ENCODE results near the gene RRAD. TPM values are rescaled to one million over a fixed set of nuclear protein-coding genes. Genes with fewer than 3 reads are reported as not detected.

RRAD gene
- total RNA-seq, 2 experiments from 2014 or later: 0.20 to 0.23 TPM

DNA sequence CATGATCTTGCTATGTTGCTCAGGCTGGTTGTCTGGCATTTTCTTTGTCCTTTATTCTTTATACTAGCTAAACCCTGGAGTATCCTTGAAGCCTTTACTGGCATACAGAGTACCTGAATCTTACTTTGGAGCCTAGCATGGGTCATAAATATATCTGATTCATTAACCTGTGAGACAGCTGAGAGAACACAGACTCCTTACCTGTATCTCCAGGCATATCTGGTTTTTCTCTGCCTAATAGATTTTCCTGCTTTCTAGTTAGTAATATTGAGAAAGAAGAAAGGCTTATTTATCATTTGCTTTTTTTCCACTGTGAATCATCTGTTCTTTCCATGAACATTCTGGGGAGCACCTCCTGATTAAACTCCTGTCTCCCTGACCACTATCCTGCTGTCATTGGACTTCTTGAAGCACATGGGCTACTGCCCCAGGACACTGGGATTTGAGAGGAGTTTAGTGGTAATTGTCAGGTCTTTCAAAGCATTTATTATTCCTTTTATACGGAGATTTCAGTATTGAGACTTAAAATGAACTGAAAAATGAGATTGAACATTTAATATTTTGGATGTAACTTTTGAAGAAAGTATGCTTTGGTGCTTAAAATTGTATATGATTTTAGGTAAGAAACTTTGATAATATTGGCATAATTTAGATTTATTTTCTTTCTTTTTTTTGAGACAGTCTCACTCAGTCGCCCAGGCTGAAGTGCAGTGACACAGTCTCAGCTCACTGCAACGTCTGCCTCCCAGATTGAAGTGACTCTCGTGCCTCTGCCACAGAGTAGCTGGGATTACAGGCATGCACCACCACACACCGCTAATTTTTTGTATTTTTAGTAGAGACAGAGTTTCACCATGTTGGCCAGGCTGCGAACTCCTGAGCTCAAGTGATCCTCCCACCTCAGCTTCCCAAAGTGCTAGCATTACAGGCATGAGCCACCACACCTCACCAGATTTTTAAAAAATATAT lies 36.4 kb downstream of the RRAD start:
- Mint-ChIP-seq H3K4me1 (peaks cover 40% of the 10 kb centered on the region), H3K27me3 (no peaks in the 10 kb centered on the region), H3K27ac (peak overlapping the region; percentile 50), H3K9me3 (no peaks in the 10 kb centered on the region), H3K4me3 (no peak overlapping the region), H3K36me3 (ENCODE audit: low read depth) (peaks cover 35% of the 10 kb centered on the region)
- no peak for DNase-seq
- ChIA-PET CTCF (interaction anchor here (0.6 to 7.3 kb wide), 8 partner anchors 7 to 127 kb away, joined by 3 to 49 read pairs (median 3); partner anchors contain the start of gene PDP2), POLR2A (interaction anchor here (0.8 kb wide), 1 partner anchor 68 kb away, joined by 4 read pairs; no protein-coding TSS in a partner anchor)

DNA sequence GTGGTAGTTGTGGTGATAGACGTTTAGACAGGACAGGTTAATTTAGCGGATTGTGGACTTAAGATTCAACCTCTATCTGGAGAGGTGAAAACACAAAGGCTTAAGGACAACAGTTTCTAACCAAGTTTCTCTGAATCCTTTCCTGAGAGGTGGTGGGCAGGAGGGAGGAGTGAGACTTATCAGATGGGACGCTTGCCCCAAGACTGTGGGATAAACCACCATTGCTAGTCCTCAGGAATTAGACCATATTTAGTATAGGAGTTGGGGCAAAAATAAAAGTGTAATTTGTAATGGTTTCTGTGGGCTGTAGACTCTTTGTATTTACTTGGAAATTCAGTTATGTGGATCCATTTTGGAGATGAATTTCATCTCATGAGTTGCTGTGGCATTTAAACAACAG lies 38.4 kb downstream of the RRAD start:
- POLR2A ChIA-PET: no interaction called here
- H3K27ac Mint-ChIP-seq: no peak overlapping the region
- peaks cover 32% of the 10 kb centered on the region for H3K4me1 Mint-ChIP-seq
- DNase-seq: no peak
- H3K27me3 Mint-ChIP-seq: no peaks in the 10 kb centered on the region
- no peak overlapping the region for H3K4me3 Mint-ChIP-seq
- CTCF ChIA-PET: interaction anchor here (1.8 to 3.9 kb wide), 2 partner anchors 8 to 23 kb away, joined by 6 to 12 read pairs; no protein-coding TSS in a partner anchor
- H3K9me3 Mint-ChIP-seq: no peaks in the 10 kb centered on the region
- H3K36me3 Mint-ChIP-seq (ENCODE audit: low read depth): peaks cover 32% of the 10 kb centered on the region

DNA sequence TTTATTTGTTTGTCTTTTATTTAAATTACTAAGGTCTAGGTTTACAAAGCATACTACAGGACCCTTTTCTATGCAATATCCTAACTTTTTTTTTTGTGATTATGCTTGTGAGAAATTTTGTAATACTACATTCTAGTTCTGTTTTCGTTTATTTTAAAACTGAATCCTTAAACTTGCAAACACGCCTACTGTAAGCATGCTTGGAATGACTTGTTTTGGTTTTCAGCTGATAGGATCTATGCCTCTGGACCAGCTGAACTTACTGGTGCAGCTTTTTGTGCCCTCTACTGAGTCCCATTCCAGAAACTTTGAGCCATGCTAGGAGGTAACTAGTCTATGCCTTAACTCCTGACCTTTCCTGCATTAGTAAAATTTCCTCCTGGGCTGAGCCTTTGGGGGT lies 39.0 kb downstream of the RRAD start:
- DNase-seq: no peak
- Mint-ChIP-seq H3K9me3 (no peaks in the 10 kb centered on the region), H3K27ac (no peak overlapping the region), H3K4me3 (no peak overlapping the region), H3K36me3 (ENCODE audit: low read depth) (peaks cover 30% of the 10 kb centered on the region), H3K27me3 (no peaks in the 10 kb centered on the region), H3K4me1 (peaks cover 37% of the 10 kb centered on the region)
- ChIA-PET POLR2A (no interaction called here), CTCF (interaction anchor here (0.9 to 1.8 kb wide), 2 partner anchors 9 kb away, joined by 3 to 6 read pairs; no protein-coding TSS in a partner anchor)

DNA sequence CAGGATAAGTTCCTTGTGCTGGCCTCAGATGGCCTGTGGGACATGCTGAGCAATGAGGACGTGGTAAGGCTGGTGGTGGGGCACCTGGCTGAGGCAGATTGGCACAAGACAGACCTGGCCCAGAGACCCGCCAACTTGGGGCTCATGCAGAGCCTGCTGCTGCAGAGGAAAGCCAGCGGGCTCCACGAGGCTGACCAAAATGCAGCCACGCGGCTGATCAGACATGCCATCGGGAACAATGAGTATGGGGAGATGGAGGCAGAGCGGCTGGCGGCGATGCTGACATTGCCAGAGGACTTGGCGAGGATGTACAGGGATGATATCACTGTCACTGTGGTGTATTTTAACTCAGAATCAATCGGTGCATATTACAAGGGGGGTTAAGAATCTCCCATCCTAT lies 39.8 kb downstream of the RRAD start:
- no peak overlapping the region for H3K4me3 Mint-ChIP-seq
- peaks cover 37% of the 10 kb centered on the region for H3K4me1 Mint-ChIP-seq

DNA sequence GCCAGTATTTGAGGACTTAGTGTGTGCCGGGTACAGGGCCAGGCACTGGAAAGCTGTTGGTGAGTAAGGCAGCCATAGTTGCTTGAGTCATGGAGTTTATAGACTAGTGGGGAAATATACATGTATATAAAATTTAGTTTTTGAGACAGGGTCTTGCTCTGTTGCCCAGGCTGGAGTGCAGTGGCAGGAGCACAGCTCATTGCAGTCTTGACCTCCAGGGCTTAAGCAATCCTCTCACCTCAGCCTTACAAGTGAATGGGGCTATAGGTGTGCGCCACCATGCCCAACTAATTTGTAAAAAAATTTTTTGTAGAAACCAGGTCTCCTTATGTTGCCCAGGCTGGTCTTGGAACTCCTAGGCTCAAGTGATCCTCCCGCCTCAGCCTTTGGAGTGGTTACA lies 42.6 kb downstream of the RRAD start:
- CTCF ChIA-PET: interaction anchor here (0.6 to 4.7 kb wide), 5 partner anchors 10 to 302 kb away, joined by 3 to 49 read pairs (median 3); no protein-coding TSS in a partner anchor
- POLR2A ChIA-PET: no interaction called here
- H3K4me3 Mint-ChIP-seq: no peak overlapping the region
- no peaks in the 10 kb centered on the region for H3K27me3 Mint-ChIP-seq
- no peak for DNase-seq
- no peak overlapping the region for H3K27ac Mint-ChIP-seq
- peaks cover 57% of the 10 kb centered on the region for H3K4me1 Mint-ChIP-seq
- H3K36me3 Mint-ChIP-seq (ENCODE audit: low read depth): peaks cover 26% of the 10 kb centered on the region
- no peaks in the 10 kb centered on the region for H3K9me3 Mint-ChIP-seq

More for the DNA sequence above, 39.8 kb downstream of the RRAD start:
- Mint-ChIP-seq H3K27ac (no peak overlapping the region), H3K9me3 (no peaks in the 10 kb centered on the region), H3K27me3 (no peaks in the 10 kb centered on the region), H3K36me3 (ENCODE audit: low read depth) (peaks cover 27% of the 10 kb centered on the region)
- DNase-seq: no peak
- CTCF ChIA-PET: interaction anchor here (0.9 to 1.4 kb wide), 2 partner anchors 8 to 10 kb away, joined by 3 to 4 read pairs; no protein-coding TSS in a partner anchor
- POLR2A ChIA-PET: no interaction called here

DNA sequence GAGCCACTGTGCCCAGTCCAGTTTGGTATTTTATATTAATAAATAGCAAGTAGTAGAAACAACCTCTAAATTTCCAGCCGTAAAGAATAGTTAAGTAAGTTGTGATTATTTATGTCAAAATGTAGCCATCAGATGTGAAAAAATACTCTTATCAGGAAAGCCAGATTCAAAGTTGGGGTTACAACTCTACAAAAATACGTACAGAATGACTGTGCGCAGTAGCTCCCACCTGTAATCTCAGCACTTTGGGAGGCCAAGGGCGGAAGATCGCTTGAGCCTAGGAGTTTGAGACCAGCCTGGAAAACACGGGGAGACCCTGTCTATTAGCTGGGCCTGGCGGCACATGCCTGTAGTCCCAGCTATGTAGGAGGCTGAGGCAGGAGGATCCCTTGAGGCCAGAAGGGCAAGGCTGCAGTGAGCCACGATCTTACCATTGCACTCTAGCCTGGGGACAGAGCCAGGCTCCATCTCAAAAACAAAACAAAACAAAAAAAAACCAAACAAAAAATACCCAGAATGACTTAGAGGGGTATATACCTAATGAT lies 43.3 kb downstream of the RRAD start:
- Mint-ChIP-seq H3K27me3 (no peaks in the 10 kb centered on the region), H3K4me1 (peaks cover 52% of the 10 kb centered on the region), H3K9me3 (no peaks in the 10 kb centered on the region), H3K4me3 (peak overlapping the region; percentile 100), H3K36me3 (ENCODE audit: low read depth) (peaks cover 26% of the 10 kb centered on the region), H3K27ac (no peak overlapping the region)
- ChIA-PET POLR2A (interaction anchor here (0.6 kb wide), 1 partner anchor 817 kb away, joined by 3 read pairs; no protein-coding TSS in a partner anchor), CTCF (interaction anchor here (0.8 to 4.7 kb wide), 5 partner anchors 9 to 25 kb away, joined by 3 to 49 read pairs (median 8); no protein-coding TSS in a partner anchor)
- DNase-seq: no peak

DNA sequence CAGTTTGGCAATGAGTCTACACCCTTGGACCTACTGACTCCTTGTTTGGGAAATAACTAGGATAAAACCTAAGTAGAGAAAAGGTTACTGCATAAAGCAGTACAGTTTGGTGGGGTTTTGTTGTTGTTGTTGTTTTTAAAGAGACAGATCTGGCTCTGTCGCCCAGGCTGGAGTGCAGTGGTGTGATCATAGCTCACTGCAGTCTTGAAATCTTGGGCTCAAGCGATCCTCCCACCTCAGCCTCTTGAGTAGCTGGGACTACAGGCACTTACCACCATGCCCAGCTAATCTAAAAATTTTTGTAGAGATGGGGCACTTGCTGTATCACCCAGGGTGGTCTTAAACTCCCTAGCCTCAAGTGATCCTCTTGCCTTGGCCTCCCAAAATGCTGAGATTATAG lies 43.8 kb downstream of the RRAD start:
- no peak for DNase-seq
- CTCF ChIA-PET: interaction anchor here (0.5 to 4.7 kb wide), 5 partner anchors 8 to 100 kb away, joined by 3 to 49 read pairs (median 8); no protein-coding TSS in a partner anchor
- POLR2A ChIA-PET: no interaction called here
- H3K36me3 Mint-ChIP-seq (ENCODE audit: low read depth): peaks cover 23% of the 10 kb centered on the region
- no peaks in the 10 kb centered on the region for H3K9me3 Mint-ChIP-seq
- H3K27ac Mint-ChIP-seq: peak overlapping the region; percentile 41
- H3K4me1 Mint-ChIP-seq: peaks cover 47% of the 10 kb centered on the region
- peak overlapping the region; percentile 100 for H3K4me3 Mint-ChIP-seq
- H3K27me3 Mint-ChIP-seq: no peaks in the 10 kb centered on the region

DNA sequence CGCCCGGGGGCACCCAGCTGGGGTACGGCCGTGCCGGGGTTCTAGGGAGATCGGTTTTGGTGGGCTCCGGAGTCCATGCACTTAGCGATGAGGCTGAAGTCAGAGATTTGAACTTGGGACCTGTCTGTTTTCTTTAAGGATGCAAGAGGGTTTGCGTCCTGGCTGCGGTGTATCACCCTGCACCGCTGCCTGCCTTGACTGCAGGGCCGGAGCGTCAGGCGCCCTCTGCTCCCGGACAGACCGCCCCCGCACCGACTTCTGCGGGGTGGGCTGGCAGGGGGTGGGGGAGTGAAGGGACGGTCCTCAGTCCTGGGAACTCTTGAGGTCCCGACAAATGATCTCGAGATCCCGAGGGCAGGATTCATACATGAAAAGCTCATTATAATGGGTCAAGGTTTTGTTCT lies 44.3 kb downstream of the RRAD start:
- peaks cover 49% of the 10 kb centered on the region for H3K4me1 Mint-ChIP-seq
- H3K4me3 Mint-ChIP-seq: peak overlapping the region; percentile 100
- peaks cover 2% of the 10 kb centered on the region for H3K9me3 Mint-ChIP-seq
- peak overlapping the region; percentile 25 for H3K27ac Mint-ChIP-seq
- H3K27me3 Mint-ChIP-seq: no peaks in the 10 kb centered on the region
- CTCF ChIA-PET: interaction anchor here (0.5 to 4.7 kb wide), 9 partner anchors 8 to 99 kb away, joined by 3 to 49 read pairs (median 5); partner anchors contain the start of genes CDH16 and NAE1
- POLR2A ChIA-PET: interaction anchor here (1.3 kb wide), 1 partner anchor 52 kb away, joined by 3 read pairs; no protein-coding TSS in a partner anchor
- no peak for DNase-seq
- peaks cover 19% of the 10 kb centered on the region for H3K36me3 Mint-ChIP-seq (ENCODE audit: low read depth)

DNA sequence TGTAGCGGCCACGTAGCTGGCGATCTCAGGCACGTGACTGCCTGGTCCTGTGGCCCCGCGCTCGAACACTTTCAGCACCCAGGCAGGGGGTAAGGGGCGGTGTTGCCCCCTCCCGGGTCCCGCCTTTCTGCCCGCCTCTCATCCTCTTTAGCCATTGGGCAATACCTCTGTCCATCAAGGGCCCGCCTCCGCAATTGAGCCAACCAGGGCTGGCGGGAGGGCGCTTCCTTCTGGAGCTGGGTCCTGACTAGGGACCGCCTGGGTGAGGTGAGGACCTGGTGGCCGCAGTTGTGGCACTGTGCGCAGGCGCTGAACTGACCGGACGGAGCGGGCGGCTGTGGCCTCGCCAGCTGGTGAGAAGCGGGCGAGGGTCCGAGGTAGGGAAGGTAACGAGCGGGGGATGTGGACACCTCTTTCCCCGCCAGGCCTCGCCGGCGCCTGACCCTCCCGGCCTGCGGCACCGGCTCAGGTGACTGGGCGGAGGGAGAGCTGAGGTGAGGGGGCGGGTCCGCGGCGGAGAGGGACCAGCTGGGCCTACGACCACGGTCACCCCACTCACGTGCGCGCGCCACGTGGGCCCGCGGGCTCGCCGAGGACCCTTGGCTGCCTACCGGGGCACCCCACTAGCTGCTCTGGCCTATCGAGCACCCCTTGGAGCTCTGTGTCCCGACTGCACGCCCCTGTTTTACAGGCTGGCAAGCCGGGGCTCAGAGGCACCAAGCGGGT lies 44.9 kb downstream of the RRAD start, which contains the start of gene PDP2:
Gene PDP2, plus strand, starts transcription at position 228 of the 726 bp plus-strand sequence. CDS start 3,770 bp downstream, outside the sequence.
- ChIA-PET POLR2A (interaction anchor here (1.3 kb wide), 1 partner anchor 53 kb away, joined by 3 read pairs; no protein-coding TSS in a partner anchor), CTCF (interaction anchor here (1.0 to 4.7 kb wide), 9 partner anchors 7 to 52 kb away, joined by 3 to 49 read pairs (median 5); partner anchors contain the start of genes CDH16 and NAE1)
- H3K4me3 Mint-ChIP-seq: peak within 1 kb of the TSS; percentile 100
- H3K27me3 Mint-ChIP-seq: no peaks in the 10 kb centered on the region
- peak; percentile 94 for DNase-seq
- peaks cover 48% of the 10 kb centered on the region for H3K4me1 Mint-ChIP-seq
- peaks cover 3% of the 10 kb centered on the region for H3K9me3 Mint-ChIP-seq
- peaks cover 14% of the 10 kb centered on the region for H3K36me3 Mint-ChIP-seq (ENCODE audit: low read depth)
- H3K27ac Mint-ChIP-seq: peak within 1 kb of the TSS; percentile 94

DNA sequence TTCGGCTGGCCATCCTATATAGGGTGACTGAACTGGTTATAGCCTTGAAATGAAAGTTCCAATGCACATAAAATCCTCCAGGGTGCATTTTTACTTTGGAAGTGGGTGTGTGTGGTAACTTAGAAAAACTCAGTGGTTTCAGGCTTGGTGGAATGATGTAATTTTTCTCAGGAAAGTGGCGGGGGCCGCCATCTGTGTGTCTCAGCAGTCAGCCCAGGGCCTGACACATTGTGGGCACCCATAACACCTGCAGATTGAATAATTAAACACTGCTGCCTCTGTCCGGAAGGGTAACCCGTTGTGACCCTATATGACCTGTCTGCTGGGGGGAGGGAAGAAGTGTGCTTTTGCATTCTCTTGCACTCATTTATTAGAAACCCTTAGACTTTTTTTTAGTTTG lies 47.3 kb downstream of the RRAD start:
- H3K9me3 Mint-ChIP-seq: peaks cover 3% of the 10 kb centered on the region
- ChIA-PET POLR2A (no interaction called here), CTCF (interaction anchor here (0.9 to 1.3 kb wide), 3 partner anchors 10 to 346 kb away, joined by 4 to 5 read pairs (median 5); no protein-coding TSS in a partner anchor)
- H3K36me3 Mint-ChIP-seq (ENCODE audit: low read depth): peaks cover 2% of the 10 kb centered on the region
- H3K27ac Mint-ChIP-seq: peak overlapping the region; percentile 42
- peaks cover 59% of the 10 kb centered on the region for H3K4me1 Mint-ChIP-seq
- no peaks in the 10 kb centered on the region for H3K27me3 Mint-ChIP-seq
- H3K4me3 Mint-ChIP-seq: no peak overlapping the region
- DNase-seq: peak; percentile 18

DNA sequence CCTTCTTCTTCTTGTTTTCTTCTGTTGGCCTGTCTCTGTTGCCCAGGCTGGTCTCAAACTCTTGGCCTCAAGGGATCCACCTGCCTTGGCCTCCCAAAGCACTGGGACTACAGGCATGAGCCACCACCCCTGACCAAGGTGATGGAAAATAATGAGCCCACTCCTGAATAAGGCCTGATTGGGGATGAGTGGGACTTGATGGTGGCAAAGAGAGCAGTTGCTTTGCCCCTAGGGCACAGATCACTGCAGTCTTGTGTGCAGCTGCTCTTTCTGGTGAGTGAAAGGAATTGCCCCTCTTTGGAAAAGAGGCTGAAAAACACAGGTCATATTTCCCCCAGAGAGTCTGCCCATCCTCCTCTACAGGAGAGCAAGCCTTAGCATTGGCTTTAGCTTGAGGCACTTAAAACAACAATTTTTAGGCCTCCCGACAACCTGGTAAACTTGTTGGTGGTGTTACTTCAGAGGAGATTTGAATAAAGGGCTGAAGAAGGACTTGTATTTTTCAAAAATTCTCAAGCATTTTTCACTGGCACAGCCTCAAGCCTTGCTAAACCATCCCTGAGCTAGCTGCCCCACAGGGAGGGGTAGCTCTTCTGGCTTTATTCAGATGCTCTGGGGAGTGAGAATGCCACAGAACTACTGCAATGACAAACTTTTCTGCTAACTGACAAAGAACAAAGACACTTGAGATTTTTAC lies 51.1 kb downstream of the RRAD start:
- peaks cover 3% of the 10 kb centered on the region for H3K9me3 Mint-ChIP-seq
- peak overlapping the region; percentile 90 for H3K27ac Mint-ChIP-seq
- peak overlapping the region; percentile 30 for H3K4me3 Mint-ChIP-seq
- ChIA-PET POLR2A (interaction anchor here (0.7 kb wide), 1 partner anchor 37 kb away, joined by 3 read pairs; no protein-coding TSS in a partner anchor), CTCF (interaction anchor here (0.6 to 2.0 kb wide), 9 partner anchors 21 to 359 kb away, joined by 3 to 14 read pairs (median 5); partner anchors contain the start of genes DYNC1LI2 and NAE1)
- peak; percentile 20 for DNase-seq
- H3K27me3 Mint-ChIP-seq: no peaks in the 10 kb centered on the region
- no peaks in the 10 kb centered on the region for H3K36me3 Mint-ChIP-seq (ENCODE audit: low read depth)
- H3K4me1 Mint-ChIP-seq: peaks cover 45% of the 10 kb centered on the region
